DND-41 (cell line): ENCODE data around the gene SLC39A2.

ENCODE experiments used
- CTCF ChIP-seq: IDR thresholded peaks from 2 replicates; pipeline ENCODE4 v1.5.1; 2012; ENCODE audit warnings: borderline replicate concordance, low read length, moderate library complexity, mild to moderate bottlenecking; ENCODE audit not compliant: poor library complexity, severe bottlenecking; ENCODE audit errors: extremely low read depth
- EZH2 ChIP-seq: IDR thresholded peaks from 3 replicates; pipeline ENCODE4 v1.6.1; 2012; ENCODE audit warnings: borderline replicate concordance, low read depth, mild to moderate bottlenecking, moderate library complexity, low read length, inconsistent platforms; ENCODE audit not compliant: severe bottlenecking

- TF ChIP-seq CTCF (no peak), EZH2 (no peak)
Observed at GRCh38 chr14:20997115-20997514, 2.0 kb upstream of the SLC39A2 start.
